Cardiac fibroblast (primary cell): Measurements from ENCODE around the gene COTL1.

Experiments used
- DNase-seq, 2 donors: peaks; one replicate each; pipeline versions ENCODE4 v3.0.0 to v3.0.0-alpha.2; 2010; ENCODE audit warnings: low read depth in 2 of 2
- H3K4me3 ChIP-seq, 2 donors: replicated peaks in 1 of 2; 1 replicate in 1 of 2; 2 replicates in 1 of 2; pipeline ENCODE4 v1.5.1; 2011; ENCODE audit warnings: low read depth in 2 of 2, low read length in 2 of 2, mild to moderate bottlenecking in 2 of 2, moderate library complexity in 1 of 2
- CTCF ChIP-seq: IDR thresholded peaks from one replicate; pipeline ENCODE4 v1.5.1; 2011; ENCODE audit warnings: low read depth, mild to moderate bottlenecking, low read length, inconsistent platforms

The COTL1 gene

GRCh38 chr16:84585467-84585866 is 32.4 kb downstream of the COTL1 start:
- no peak for DNase-seq
- H3K4me3 ChIP-seq, result no peak overlapping the region
- TF ChIP-seq CTCF, result no peak

- H3K4me3 ChIP-seq, result no peak overlapping the region
- no peak for DNase-seq
- TF ChIP-seq CTCF, result no peak
Observed at GRCh38 chr16:84584678-84585077, 33.2 kb downstream of the COTL1 start.

- H3K4me3 ChIP-seq, result no peak overlapping the region
- TF ChIP-seq CTCF, result no peak
- no peak for DNase-seq
Observed at GRCh38 chr16:84583995-84584394, 33.9 kb downstream of the COTL1 start.

- TF ChIP-seq CTCF, result no peak
- peak; percentile 42 to 57 for DNase-seq
- H3K4me3 ChIP-seq, result no peak overlapping the region
Observed at GRCh38 chr16:84582958-84583516, 34.8 kb downstream of the COTL1 start.

GRCh38 chr16:84581158-84581557 is 36.7 kb downstream of the COTL1 start:
- no peak overlapping the region for H3K4me3 ChIP-seq
- TF ChIP-seq CTCF, result no peak
- no peak for DNase-seq

- DNase-seq, result no peak
- no peak for TF ChIP-seq CTCF
- H3K4me3 ChIP-seq, result no peak overlapping the region
Observed at GRCh38 chr16:84579936-84580335, 37.9 kb downstream of the COTL1 start.

- H3K4me3 ChIP-seq, result no peak overlapping the region
- no peak for DNase-seq
- no peak for TF ChIP-seq CTCF
Observed at GRCh38 chr16:84578538-84579126, 39.2 kb downstream of the COTL1 start.
